Endothelial cell of umbilical vein (primary cell): ENCODE results near the gene SEMA4A. TPM values are rescaled to one million over a fixed set of nuclear protein-coding genes. Genes with fewer than 3 reads are reported as not detected.

Experiments
- BruUV-seq: library from RNA; stranded (reverse); fragments of 400-500 nt; replicated peaks from 2 replicates; lab custom pipeline; 2021; lab: Mats Ljungman, UMichigan
- CTCF ChIA-PET: fragments of 300-600, 350-600 bp; sonication (Branson Sonifier 250); formaldehyde crosslinking; loops from one replicate; lab custom pipeline; 2021; ENCODE audit warnings: antibody characterized with exemption, inconsistent platforms; lab: Charles Lee
- POLR2A ChIA-PET: fragments of 300-600, 350-600 bp; sonication (Branson Sonifier 250); formaldehyde crosslinking; loops from one replicate; lab custom pipeline; 2021; ENCODE audit warnings: antibody characterized with exemption, inconsistent platforms; lab: Charles Lee
- DNase-seq: peaks from one replicate; pipeline ENCODE4 v3.0.0-alpha.2; 2011; ENCODE audit warnings: low read depth, low spot score
- FAIRE-seq: peaks from 2 replicates; lab custom pipeline; 2011; peaks lifted over from hg19 to GRCh38; lab: Jason Lieb, UNC
- H2AFZ ChIP-seq: 2 replicates; pipeline ENCODE4 v1.6.0; 2012; ENCODE audit warnings: low read depth, low read length, control low read depth, inconsistent platforms
- H3K27ac ChIP-seq: 2 replicates; pipeline ENCODE4 v1.5.1; 2011; ENCODE audit warnings: low read depth, mild to moderate bottlenecking, control low read depth, low read length, moderate library complexity; ENCODE audit not compliant: insufficient read depth
- H3K27me3 ChIP-seq, 2 experiments: 2 replicates each; pipeline versions ENCODE4 v1.6.0 to v1.6.1; 2011; ENCODE audit warnings: low read length in 2 of 2, mixed read lengths in 1 of 2; ENCODE audit not compliant: control insufficient read depth in 2 of 2, insufficient read depth in 2 of 2
- H3K36me3 ChIP-seq, 2 experiments: 2 replicates in 1 of 2; 3 replicates in 1 of 2; pipeline ENCODE4 v1.5.1; 2011; ENCODE audit warnings: low read length in 2 of 2, mild to moderate bottlenecking in 1 of 2, moderate library complexity in 1 of 2; ENCODE audit not compliant: control insufficient read depth in 2 of 2, insufficient read depth in 2 of 2; ENCODE audit errors: extremely low read depth in 1 of 2
- H3K4me1 ChIP-seq: 3 replicates; pipeline ENCODE4 v1.5.1; 2011; ENCODE audit warnings: mild to moderate bottlenecking, low read length; ENCODE audit not compliant: control insufficient read depth, insufficient read depth; ENCODE audit errors: extremely low read depth
- H3K4me2 ChIP-seq: 2 replicates; pipeline ENCODE4 v1.6.1; 2011; ENCODE audit warnings: low read length, control low read depth, mixed read lengths; ENCODE audit not compliant: insufficient read depth
- H3K4me3 ChIP-seq, 3 experiments: fragments of 200-600 bp in 1 of 3; sonication (generic), shearing (Covaris generic) in 1 of 3; replicated peaks in 1 of 3; 2 replicates each; pipeline ENCODE4 v1.5.1; 2011 to 2016; ENCODE audit warnings: control low read depth in 3 of 3, low read length in 3 of 3, mild to moderate bottlenecking in 2 of 3, inconsistent platforms in 1 of 3, low read depth in 1 of 3, moderate library complexity in 1 of 3; ENCODE audit not compliant: insufficient read depth in 1 of 3
- H3K79me2 ChIP-seq: 2 replicates; pipeline ENCODE4 v1.6.0; 2012; ENCODE audit warnings: low read length, inconsistent platforms; ENCODE audit not compliant: control insufficient read depth, insufficient read depth
- H3K9ac ChIP-seq: replicated peaks from 2 replicates; pipeline ENCODE3; 2011; ENCODE audit warnings: low read length, control low read depth; ENCODE audit not compliant: insufficient read depth; ENCODE audit errors: extremely low read depth
- H3K9me1 ChIP-seq: replicated peaks from 3 replicates; pipeline ENCODE4 v1.6.0; 2011; ENCODE audit warnings: mild to moderate bottlenecking, low read length; ENCODE audit not compliant: control insufficient read depth, insufficient read depth; ENCODE audit errors: extremely low read depth
- H3K9me3 ChIP-seq: replicated peaks from 2 replicates; pipeline ENCODE4 v1.5.1; 2012; ENCODE audit warnings: low read length, inconsistent platforms; ENCODE audit not compliant: control insufficient read depth, insufficient read depth
- H4K20me1 ChIP-seq: replicated peaks from 2 replicates; pipeline ENCODE3; 2011; ENCODE audit warnings: mild to moderate bottlenecking, low read length; ENCODE audit not compliant: control insufficient read depth, insufficient read depth; ENCODE audit errors: extremely low read depth
- JUN ChIP-seq: IDR thresholded peaks from 2 replicates; pipeline ENCODE4 v1.6.1; 2011; ENCODE audit warnings: borderline replicate concordance, low read depth; ENCODE audit not compliant: insufficient read length, insufficient read depth
- MYC ChIP-seq: IDR thresholded peaks from one replicate; pipeline ENCODE4 v1.6.1; 2011; ENCODE audit warnings: mild to moderate bottlenecking, low read depth, low read length
- POLR2A ChIP-seq: IDR thresholded peaks from 2 replicates; pipeline ENCODE4 v1.6.1; 2012; ENCODE audit warnings: low read depth, mild to moderate bottlenecking, control low read depth, low read length
- POLR2AphosphoS5 ChIP-seq: IDR thresholded peaks from 2 replicates; pipeline ENCODE4 v1.6.1; 2012; ENCODE audit warnings: low read depth, mild to moderate bottlenecking, control low read depth, low read length, moderate library complexity; ENCODE audit not compliant: insufficient read depth
- dilution Hi-C: fragments of 300-500 bp; cut with MboI; formaldehyde crosslinking; loops from one replicate; pipeline ENCODE4 v1.15.0; 2019; ENCODE audit warnings: low sequenced_read_pairs; ENCODE audit not compliant: extremely low pct_ligation_motif_present
- intact Hi-C: fragments of 100-400 bp; cut with micrococcal nuclease; formaldehyde crosslinking; loops from one replicate; pipeline ENCODE4 v1.10.0; 2022
- polyA plus RNA-seq, 4 experiments: library from polyadenylated mRNA; depleted of rRNA in 3 of 4; stranded (reverse) in 3 of 4; unstranded in 1 of 4; fragments of >200 nt; gene quantifications; 2 replicates each; pipeline versions ENCODE4 v1.2.1 to v1.2.3, GENCODE V29; 2011 to 2012; ENCODE audit warnings: missing spikeins in 1 of 4
- total RNA-seq: library from RNA; stranded (reverse); gene quantifications from 2 replicates; pipeline ENCODE4 v1.2.3, GENCODE V29; 2021
- TF ChIP-seq, protein P1 (sequence below), 2 donors: IDR thresholded peaks; 1 replicate in 1 of 2; 2 replicates in 1 of 2; pipeline ENCODE4 v1.5.1; 2011; ENCODE audit warnings: low read length in 2 of 2, mild to moderate bottlenecking in 2 of 2, moderate library complexity in 2 of 2, control low read depth in 1 of 2, inconsistent platforms in 1 of 2, low read depth in 1 of 2; ENCODE audit not compliant: insufficient read depth in 1 of 2; ENCODE audit errors: extremely low read depth in 1 of 2
- TF ChIP-seq, protein P2 (sequence below): IDR thresholded peaks from 2 replicates; pipeline ENCODE4 v1.6.1; 2011; ENCODE audit not compliant: insufficient read depth, insufficient read length

Gene SEMA4A
- total and polyA plus RNA-seq, 2 donors (not counting 3 experiments of a cell fraction or from before 2014, with no cell fraction given): 1.5 to 1.6 TPM

DNA sequence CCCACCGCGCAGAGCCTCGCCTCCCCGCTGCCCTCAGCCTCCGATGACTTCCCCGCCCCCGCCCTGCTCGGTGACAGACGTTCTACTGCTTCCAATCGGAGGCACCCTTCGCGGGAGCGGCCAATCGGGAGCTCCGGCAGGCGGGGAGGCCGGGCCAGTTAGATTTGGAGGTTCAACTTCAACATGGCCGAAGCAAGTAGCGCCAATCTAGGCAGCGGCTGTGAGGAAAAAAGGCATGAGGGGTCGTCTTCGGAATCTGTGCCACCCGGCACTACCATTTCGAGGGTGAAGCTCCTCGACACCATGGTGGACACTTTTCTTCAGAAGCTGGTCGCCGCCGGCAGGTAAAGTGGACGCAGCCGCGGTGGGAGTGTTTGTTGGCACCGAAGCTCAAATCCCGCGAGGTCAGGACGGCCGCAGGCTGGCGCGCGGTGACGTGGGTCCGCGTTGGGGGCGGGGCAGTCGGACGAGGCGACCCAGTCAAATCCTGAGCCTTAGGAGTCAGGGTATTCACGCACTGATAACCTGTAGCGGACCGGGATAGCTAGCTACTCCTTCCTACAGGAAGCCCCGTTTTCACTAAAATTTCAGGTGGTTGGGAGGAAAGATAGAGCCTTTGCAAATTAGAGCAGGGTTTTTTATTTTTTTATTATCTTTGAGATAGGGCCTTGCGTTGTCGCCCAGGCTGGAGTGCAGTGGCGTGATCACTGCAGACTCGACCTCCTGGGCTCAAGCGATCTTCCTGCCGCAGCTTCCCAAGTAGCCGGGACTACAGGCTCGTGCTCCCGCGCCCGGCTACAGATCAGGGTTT, 59.7 kb downstream of the SEMA4A start, which contains the start of gene PMF1:
Gene PMF1, plus strand, starts transcription at position 175 of the 811 bp plus-strand sequence. Its CDS starts 9 bp downstream, at position 184.
- Histone ChIP-seq H3K9me1 (no peaks in the 10 kb centered on the region), H3K27me3 (no peaks in the 10 kb centered on the region), H3K27ac (peak within 1 kb of the TSS; percentile 97), H3K9ac (peak within 1 kb of the TSS; percentile 99), H3K79me2 (peaks cover 6% of the 10 kb centered on the region), H3K36me3 (peaks cover 0 to 10% of the 10 kb centered on the region in 2 experiments), H4K20me1 (no peaks in the 10 kb centered on the region), H3K9me3 (no peaks in the 10 kb centered on the region), H3K4me1 (peaks cover 15% of the 10 kb centered on the region), H3K4me3 (peak within 1 kb of the TSS; percentile 44 to 80 (median 79)), H3K4me2 (peak within 1 kb of the TSS; percentile 89), H2AFZ (peak within 1 kb of the TSS; percentile 92)
- TF ChIP-seq, protein P1, sequence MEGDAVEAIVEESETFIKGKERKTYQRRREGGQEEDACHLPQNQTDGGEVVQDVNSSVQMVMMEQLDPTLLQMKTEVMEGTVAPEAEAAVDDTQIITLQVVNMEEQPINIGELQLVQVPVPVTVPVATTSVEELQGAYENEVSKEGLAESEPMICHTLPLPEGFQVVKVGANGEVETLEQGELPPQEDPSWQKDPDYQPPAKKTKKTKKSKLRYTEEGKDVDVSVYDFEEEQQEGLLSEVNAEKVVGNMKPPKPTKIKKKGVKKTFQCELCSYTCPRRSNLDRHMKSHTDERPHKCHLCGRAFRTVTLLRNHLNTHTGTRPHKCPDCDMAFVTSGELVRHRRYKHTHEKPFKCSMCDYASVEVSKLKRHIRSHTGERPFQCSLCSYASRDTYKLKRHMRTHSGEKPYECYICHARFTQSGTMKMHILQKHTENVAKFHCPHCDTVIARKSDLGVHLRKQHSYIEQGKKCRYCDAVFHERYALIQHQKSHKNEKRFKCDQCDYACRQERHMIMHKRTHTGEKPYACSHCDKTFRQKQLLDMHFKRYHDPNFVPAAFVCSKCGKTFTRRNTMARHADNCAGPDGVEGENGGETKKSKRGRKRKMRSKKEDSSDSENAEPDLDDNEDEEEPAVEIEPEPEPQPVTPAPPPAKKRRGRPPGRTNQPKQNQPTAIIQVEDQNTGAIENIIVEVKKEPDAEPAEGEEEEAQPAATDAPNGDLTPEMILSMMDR (IDR thresholded peaks at IDR 0.05; ENCODE audit: extremely low read depth in 1 of 2, insufficient read depth in 1 of 2, low read depth in 1 of 2, low read length in 2 of 2): no peak
- TF ChIP-seq POLR2AphosphoS5 (peak; percentile 72), MYC (no peak), POLR2A (peak; percentile 90), JUN (no peak)
- TF ChIP-seq, protein P2, sequence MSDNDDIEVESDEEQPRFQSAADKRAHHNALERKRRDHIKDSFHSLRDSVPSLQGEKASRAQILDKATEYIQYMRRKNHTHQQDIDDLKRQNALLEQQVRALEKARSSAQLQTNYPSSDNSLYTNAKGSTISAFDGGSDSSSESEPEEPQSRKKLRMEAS: no peak
- intact Hi-C loops: loop anchor here (1.0 to 5.0 kb wide), 4 partner anchors 20 to 111 kb away; no protein-coding TSS in a partner anchor
- dilution Hi-C loops: no loop called here
- DNase-seq (peak; percentile 98), FAIRE-seq (no peak)
- POLR2A ChIA-PET: interaction anchor here (0.5 to 1.6 kb wide), 8 partner anchors 10 to 187 kb away, joined by 3 to 10 read pairs (median 4); partner anchors contain the start of gene SLC25A44
- BruUV-seq: TSS peak; percentile 62
- CTCF ChIA-PET: interaction anchor here (0.8 to 4.6 kb wide), 13 partner anchors 9 to 173 kb away, joined by 3 to 43 read pairs (median 4); partner anchors contain the start of genes SLC25A44 and SMG5
